OCI-LY7 (cell line): ENCODE measurements around the gene SNAPIN. TPM values are rescaled to one million over a fixed set of nuclear protein-coding genes. Genes with fewer than 3 reads are reported as not detected.
A peak's percentile ranks its signal among the peaks of the same experiment; 100 is the strongest.

Experiments
- BruUV-seq: library from RNA; stranded (reverse); fragments of 400-500 nt; replicated peaks from 2 replicates; lab custom pipeline; 2021; lab: Mats Ljungman, UMichigan
- CTCF ChIA-PET: fragments of 300-600 bp; sonication (Branson Sonifier 250); formaldehyde crosslinking; loops from one replicate; lab custom pipeline; 2022; ENCODE audit warnings: antibody characterized with exemption; ENCODE audit not compliant: unreplicated experiment; lab: Charles Lee
- POLR2A ChIA-PET: fragments of 300-600 bp; sonication (Branson Sonifier 250); formaldehyde crosslinking; loops from one replicate; lab custom pipeline; 2022; ENCODE audit warnings: antibody characterized with exemption; lab: Charles Lee
- DNase-seq: peaks from one replicate; pipeline ENCODE4 v3.0.0-alpha.2; 2015; ENCODE audit warnings: low spot score
- H2AFZ ChIP-seq: fragments of 200-600 bp; sonication (generic), shearing (Covaris generic); 2 replicates; pipeline ENCODE4 v1.6.1; 2014; ENCODE audit warnings: mild to moderate bottlenecking, antibody characterized with exemption, low read length, moderate library complexity
- H3K27ac ChIP-seq: fragments of 200-600 bp; sonication (generic); 2 replicates; pipeline ENCODE4 v1.5.1; 2014; ENCODE audit warnings: mixed run types, low read depth, mild to moderate bottlenecking, moderate library complexity, low read length, inconsistent platforms; ENCODE audit not compliant: poor library complexity, severe bottlenecking
- H3K36me3 ChIP-seq: fragments of 200-600 bp; sonication (generic); 2 replicates; pipeline ENCODE4 v1.6.1; 2014; ENCODE audit warnings: mild to moderate bottlenecking, antibody characterized with exemption, low read length, moderate library complexity, mixed read lengths; ENCODE audit not compliant: insufficient read depth
- H3K4me1 ChIP-seq: fragments of 200-600 bp; sonication (generic); 2 replicates; pipeline ENCODE4 v1.5.1; 2014; ENCODE audit warnings: mild to moderate bottlenecking, low read length; ENCODE audit not compliant: insufficient read depth, poor library complexity, severe bottlenecking
- H3K4me2 ChIP-seq: fragments of 200-600 bp; sonication (generic); 2 replicates; pipeline ENCODE4 v1.6.1; 2014; ENCODE audit warnings: mild to moderate bottlenecking, low read length
- H3K4me3 ChIP-seq: fragments of 200-600 bp; sonication (generic); 2 replicates; pipeline ENCODE4 v1.5.1; 2014; ENCODE audit warnings: mild to moderate bottlenecking, low read depth, low read length; ENCODE audit not compliant: poor library complexity, severe bottlenecking
- H3K79me2 ChIP-seq: fragments of 200-600 bp; sonication (generic); 2 replicates; pipeline ENCODE4 v1.6.1; 2016; ENCODE audit warnings: low read depth, mild to moderate bottlenecking, low read length, moderate library complexity, mixed read lengths; ENCODE audit not compliant: insufficient read depth
- H3K9me2 ChIP-seq: fragments of 200-600 bp; sonication (generic); 2 replicates; pipeline ENCODE4 v1.6.1; 2016; ENCODE audit warnings: mild to moderate bottlenecking, low read length, mixed read lengths; ENCODE audit not compliant: insufficient read depth
- H3K9me3 ChIP-seq: fragments of 200-600 bp; sonication (generic); 2 replicates; pipeline ENCODE4 v1.6.1; 2014; ENCODE audit warnings: mild to moderate bottlenecking, mixed run types, low read length, mixed read lengths
- H4K20me1 ChIP-seq: fragments of 200-600 bp; sonication (generic); 2 replicates; pipeline ENCODE4 v1.6.1; 2014; ENCODE audit warnings: mild to moderate bottlenecking, antibody characterized with exemption, low read length, moderate library complexity, mixed read lengths; ENCODE audit not compliant: insufficient read depth
- EZH2phosphoT487 ChIP-seq: fragments of 200-600 bp; sonication (generic); IDR thresholded peaks from 2 replicates; pipeline ENCODE4 v1.6.1; 2018; ENCODE audit warnings: low read depth, borderline replicate concordance, mild to moderate bottlenecking, mixed run types, antibody characterized with exemption, low read length, moderate library complexity, mixed read lengths
- intact Hi-C: fragments of 100-400 bp; cut with micrococcal nuclease; formaldehyde crosslinking; loops from one replicate; pipeline ENCODE4 v1.10.0; 2022; ENCODE audit not compliant: unreplicated experiment
- total RNA-seq, 2 experiments: library from RNA; depleted of rRNA in 1 of 2; stranded (reverse); fragments of >200 nt in 1 of 2; shearing (Covaris generic) in 1 of 2; gene quantifications; 2 replicates each; pipeline ENCODE4 v1.2.3, GENCODE V29; 2014 to 2022
- TF ChIP-seq, protein P1 (sequence below): fragments of 200-600 bp; sonication (generic); conservative IDR thresholded peaks from 2 replicates; pipeline ENCODE4 v1.5.1; 2014; ENCODE audit warnings: mild to moderate bottlenecking, antibody characterized with exemption, low read length, moderate library complexity, mixed read lengths

Gene SNAPIN
- total RNA-seq, 2 experiments from 2014 or later, result 31.1 to 44.5 TPM

DNA sequence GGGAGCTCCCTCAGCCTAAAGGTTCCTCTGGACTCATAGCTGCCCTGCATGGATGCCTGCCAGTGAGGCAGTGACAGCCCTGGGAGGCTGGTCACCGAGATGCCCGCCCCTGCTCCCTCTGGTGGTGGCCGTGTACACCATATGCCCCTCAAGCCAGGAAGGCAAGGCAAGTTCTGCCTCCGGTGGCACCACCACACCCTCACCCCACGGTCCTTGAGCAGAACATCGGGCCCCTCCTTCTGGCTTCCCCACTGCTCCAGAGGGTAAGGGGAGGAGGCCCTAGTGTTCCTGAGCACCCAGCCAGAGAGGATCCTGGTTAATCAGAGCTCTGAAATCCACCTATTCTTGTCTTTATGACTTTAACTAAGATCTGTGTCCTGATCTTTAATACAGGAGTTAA lies 40.8 kb upstream of the SNAPIN start:
- H3K9me2 ChIP-seq, result no peaks in the 10 kb centered on the region
- H2AFZ ChIP-seq, result no peak overlapping the region
- TF ChIP-seq, protein P1, sequence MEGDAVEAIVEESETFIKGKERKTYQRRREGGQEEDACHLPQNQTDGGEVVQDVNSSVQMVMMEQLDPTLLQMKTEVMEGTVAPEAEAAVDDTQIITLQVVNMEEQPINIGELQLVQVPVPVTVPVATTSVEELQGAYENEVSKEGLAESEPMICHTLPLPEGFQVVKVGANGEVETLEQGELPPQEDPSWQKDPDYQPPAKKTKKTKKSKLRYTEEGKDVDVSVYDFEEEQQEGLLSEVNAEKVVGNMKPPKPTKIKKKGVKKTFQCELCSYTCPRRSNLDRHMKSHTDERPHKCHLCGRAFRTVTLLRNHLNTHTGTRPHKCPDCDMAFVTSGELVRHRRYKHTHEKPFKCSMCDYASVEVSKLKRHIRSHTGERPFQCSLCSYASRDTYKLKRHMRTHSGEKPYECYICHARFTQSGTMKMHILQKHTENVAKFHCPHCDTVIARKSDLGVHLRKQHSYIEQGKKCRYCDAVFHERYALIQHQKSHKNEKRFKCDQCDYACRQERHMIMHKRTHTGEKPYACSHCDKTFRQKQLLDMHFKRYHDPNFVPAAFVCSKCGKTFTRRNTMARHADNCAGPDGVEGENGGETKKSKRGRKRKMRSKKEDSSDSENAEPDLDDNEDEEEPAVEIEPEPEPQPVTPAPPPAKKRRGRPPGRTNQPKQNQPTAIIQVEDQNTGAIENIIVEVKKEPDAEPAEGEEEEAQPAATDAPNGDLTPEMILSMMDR, result peak; percentile 69
- TF ChIP-seq EZH2phosphoT487, result no peak
- peaks cover 5% of the 10 kb centered on the region; the same call in 1 of the 2 replicates for H3K36me3 ChIP-seq
- peak; percentile 66 for DNase-seq
- intact Hi-C loops, result loop anchor here (1.0 kb wide), 1 partner anchor 45 kb away; no protein-coding TSS in a partner anchor
- no peaks in the 10 kb centered on the region for H3K79me2 ChIP-seq
- ChIA-PET CTCF (interaction anchor here (0.6 kb wide), 1 partner anchor 46 kb away, joined by 3 read pairs; no protein-coding TSS in a partner anchor), POLR2A (interaction anchor here (0.5 to 1.5 kb wide), 2 partner anchors 9 to 1828 kb away, joined by 3 read pairs; partner anchors contain the start of gene S100A13)
- no peaks in the 10 kb centered on the region for H4K20me1 ChIP-seq
- H3K4me3 ChIP-seq, result no peak overlapping the region
- peaks cover 8% of the 10 kb centered on the region for H3K4me1 ChIP-seq
- no peaks in the 10 kb centered on the region for H3K9me3 ChIP-seq
- peak overlapping the region; percentile 9; the same call in 1 of the 2 replicates for H3K4me2 ChIP-seq
- no peak overlapping the region for H3K27ac ChIP-seq
- BruUV-seq, result no TSS peak

DNA sequence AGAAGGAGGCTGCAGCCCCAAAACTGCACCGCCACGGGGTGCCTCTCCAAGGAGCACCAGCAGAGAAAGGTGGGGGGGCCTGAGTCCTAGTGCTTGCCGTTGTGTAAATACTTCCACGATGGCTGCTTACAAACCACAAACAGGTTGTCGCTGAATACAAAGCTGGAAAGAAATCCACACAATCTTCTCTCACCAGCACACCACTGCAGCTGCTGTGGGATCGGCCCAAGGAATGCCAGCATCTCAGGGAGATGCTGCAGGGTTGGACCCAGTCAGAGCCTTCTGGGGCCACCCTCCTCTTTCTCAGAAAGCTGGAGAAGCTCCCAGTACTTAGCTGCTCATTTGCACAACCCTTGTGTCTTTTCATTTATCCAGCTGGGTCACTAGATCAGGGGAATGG lies 39.3 kb upstream of the SNAPIN start:
- ChIA-PET POLR2A (interaction anchor here (1.0 to 1.5 kb wide), 2 partner anchors 8 to 15 kb away, joined by 3 to 4 read pairs; partner anchors contain the start of genes CHTOP and S100A13), CTCF (interaction anchor here (1.1 kb wide), 1 partner anchor 47 kb away, joined by 5 read pairs; no protein-coding TSS in a partner anchor)
- Histone ChIP-seq H3K4me1 (peaks cover 16% of the 10 kb centered on the region), H3K36me3 (peaks cover 5% of the 10 kb centered on the region; the same call in 1 of the 2 replicates), H3K4me3 (no peak overlapping the region), H3K4me2 (no peak overlapping the region), H4K20me1 (no peaks in the 10 kb centered on the region), H2AFZ (no peak overlapping the region), H3K9me2 (no peaks in the 10 kb centered on the region), H3K9me3 (no peaks in the 10 kb centered on the region), H3K27ac (no peak overlapping the region), H3K79me2 (no peaks in the 10 kb centered on the region)
- BruUV-seq, result no TSS peak
- no peak for DNase-seq
- intact Hi-C loops, result no loop called here
- TF ChIP-seq, protein P1, result no peak
- TF ChIP-seq EZH2phosphoT487, result no peak

DNA sequence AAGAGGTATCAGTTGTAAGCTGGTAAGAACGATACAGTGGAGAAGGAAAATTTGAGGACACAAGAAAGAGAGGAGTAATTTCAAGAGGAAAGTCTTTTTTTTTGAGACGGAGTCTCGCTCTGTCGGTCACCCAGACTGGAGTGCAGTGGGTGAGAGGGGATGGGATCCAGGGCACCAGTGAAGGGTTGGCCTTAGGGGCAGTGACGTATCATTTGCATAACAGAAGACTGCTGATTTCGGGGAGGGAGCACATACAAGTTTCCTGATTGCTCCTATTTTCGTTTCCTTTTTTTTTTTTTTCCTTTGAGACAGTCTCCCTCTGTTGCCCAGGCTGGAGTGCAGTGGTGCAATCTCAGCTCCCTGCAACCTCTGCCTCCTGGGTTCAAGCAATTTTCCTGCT lies 35.4 kb upstream of the SNAPIN start:
- H3K4me2 ChIP-seq, result peak overlapping the region; percentile 35; the same call in 1 of the 2 replicates
- TF ChIP-seq, protein P1, result no peak
- no peak for TF ChIP-seq EZH2phosphoT487
- no peak overlapping the region for H3K27ac ChIP-seq
- BruUV-seq, result no TSS peak
- H3K4me3 ChIP-seq, result no peak overlapping the region
- CTCF ChIA-PET, result interaction anchor here (1.1 kb wide), 1 partner anchor 51 kb away, joined by 3 read pairs; no protein-coding TSS in a partner anchor
- POLR2A ChIA-PET, result interaction anchor here (0.7 to 1.2 kb wide), 5 partner anchors 12 to 95 kb away, joined by 3 to 6 read pairs (median 3); no protein-coding TSS in a partner anchor
- no peak for DNase-seq
- intact Hi-C loops, result no loop called here
- peak overlapping the region; percentile 57; the same call in 1 of the 2 replicates for H2AFZ ChIP-seq
- no peaks in the 10 kb centered on the region for H3K9me2 ChIP-seq
- H3K9me3 ChIP-seq, result no peaks in the 10 kb centered on the region
- H3K79me2 ChIP-seq, result no peaks in the 10 kb centered on the region
- H3K4me1 ChIP-seq, result peaks cover 22% of the 10 kb centered on the region
- peaks cover 5% of the 10 kb centered on the region; the same call in 1 of the 2 replicates for H3K36me3 ChIP-seq
- H4K20me1 ChIP-seq, result no peaks in the 10 kb centered on the region
